ENCODE data around the gene SKI.
A peak's percentile ranks its signal among the peaks of the same experiment; 100 is the strongest.

Gene SKI

DNA sequence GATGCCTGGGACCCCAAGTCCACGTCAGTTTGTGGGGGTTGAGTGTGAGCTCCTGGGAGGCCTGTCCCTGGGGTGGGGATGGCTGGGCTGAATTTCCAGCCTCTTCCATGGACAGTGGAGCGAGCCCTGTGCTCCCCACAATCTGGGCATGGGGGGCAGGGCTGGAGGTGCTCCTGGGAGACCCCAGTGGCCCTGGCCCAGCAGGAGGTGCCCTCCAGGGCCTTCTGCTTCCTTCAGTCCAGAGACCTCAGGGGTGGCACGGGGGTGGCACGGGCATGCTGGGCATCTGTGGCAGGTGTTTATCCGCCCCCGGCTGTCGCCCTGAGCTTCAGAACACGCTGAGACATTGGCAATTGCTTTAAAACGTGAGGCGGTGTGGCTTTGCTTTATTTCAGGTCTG lies 122.4 kb downstream of the SKI start:
- TF ChIP-seq, protein P1, sequence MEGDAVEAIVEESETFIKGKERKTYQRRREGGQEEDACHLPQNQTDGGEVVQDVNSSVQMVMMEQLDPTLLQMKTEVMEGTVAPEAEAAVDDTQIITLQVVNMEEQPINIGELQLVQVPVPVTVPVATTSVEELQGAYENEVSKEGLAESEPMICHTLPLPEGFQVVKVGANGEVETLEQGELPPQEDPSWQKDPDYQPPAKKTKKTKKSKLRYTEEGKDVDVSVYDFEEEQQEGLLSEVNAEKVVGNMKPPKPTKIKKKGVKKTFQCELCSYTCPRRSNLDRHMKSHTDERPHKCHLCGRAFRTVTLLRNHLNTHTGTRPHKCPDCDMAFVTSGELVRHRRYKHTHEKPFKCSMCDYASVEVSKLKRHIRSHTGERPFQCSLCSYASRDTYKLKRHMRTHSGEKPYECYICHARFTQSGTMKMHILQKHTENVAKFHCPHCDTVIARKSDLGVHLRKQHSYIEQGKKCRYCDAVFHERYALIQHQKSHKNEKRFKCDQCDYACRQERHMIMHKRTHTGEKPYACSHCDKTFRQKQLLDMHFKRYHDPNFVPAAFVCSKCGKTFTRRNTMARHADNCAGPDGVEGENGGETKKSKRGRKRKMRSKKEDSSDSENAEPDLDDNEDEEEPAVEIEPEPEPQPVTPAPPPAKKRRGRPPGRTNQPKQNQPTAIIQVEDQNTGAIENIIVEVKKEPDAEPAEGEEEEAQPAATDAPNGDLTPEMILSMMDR (IDR thresholded peaks at IDR 0.05), result no peak
- DNase-seq (ENCODE audit: low spot score), result no peak
- Histone ChIP-seq H3K4me3 (no peak overlapping the region), H3K27ac (no peak overlapping the region)

DNA sequence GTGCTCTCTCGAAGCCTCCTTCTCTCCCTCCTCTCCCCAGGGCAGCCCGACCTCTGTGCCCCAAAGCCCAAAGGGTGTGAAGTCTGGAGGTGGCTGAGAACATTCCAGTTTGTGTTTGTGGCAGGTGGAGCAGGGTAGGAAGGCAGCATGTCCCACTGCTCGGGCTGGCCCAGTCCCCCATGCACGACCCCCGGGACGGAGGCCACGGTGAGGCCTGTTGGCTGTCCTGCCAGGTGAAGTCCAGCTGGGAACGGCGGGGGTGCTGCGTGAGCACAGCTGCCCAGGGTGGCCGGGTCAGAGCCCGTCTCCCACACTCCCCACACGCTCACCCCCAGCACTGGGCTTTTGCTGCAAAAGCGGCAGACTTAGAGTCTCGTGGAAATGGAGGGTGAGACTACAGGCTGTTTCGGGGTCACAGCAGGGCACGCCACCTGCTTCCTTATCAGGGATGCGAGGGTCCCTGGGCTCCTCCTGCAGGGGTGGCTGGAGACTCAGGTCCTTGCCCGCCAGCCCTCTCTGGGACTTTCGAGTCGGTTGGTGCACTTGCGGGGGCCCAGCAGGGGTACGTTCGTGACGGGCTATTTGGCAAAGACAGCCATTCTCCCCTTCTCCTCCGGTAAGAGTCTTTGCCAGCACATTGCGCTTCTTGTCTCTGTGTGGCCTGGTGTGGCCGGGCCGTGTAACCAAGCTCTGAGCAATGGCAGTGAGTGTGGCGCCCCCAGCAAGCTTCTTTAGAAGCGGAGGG lies 123.0 kb downstream of the SKI start:
- TF ChIP-seq, protein P1 (IDR thresholded peaks at IDR 0.05), result no peak
- DNase-seq (ENCODE audit: low spot score), result no peak
- no peak overlapping the region for H3K27ac ChIP-seq
- H3K4me3 ChIP-seq, result no peak overlapping the region

DNA sequence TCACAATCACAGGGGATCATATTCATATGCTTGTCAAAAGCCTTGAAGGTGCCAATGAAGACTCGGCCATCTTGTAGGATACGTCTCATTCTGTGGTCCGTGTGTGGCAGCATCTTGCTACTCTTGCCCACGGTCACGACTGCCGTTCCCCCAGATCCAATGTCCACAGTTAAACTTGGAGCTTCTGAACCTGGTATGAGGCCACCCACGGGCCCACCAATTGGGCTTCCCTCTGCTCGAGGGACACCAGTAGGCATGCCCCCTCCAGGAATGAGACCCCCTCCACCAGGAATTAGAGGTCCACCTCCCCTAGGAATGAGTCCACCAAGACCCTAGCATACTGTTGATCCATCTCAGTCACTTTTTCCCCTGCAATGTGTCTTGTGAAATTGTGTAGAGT lies 123.6 kb downstream of the SKI start:
- no peak overlapping the region for H3K27ac ChIP-seq
- H3K4me3 ChIP-seq, result no peak overlapping the region
- TF ChIP-seq, protein P1 (IDR thresholded peaks at IDR 0.05), result no peak
- DNase-seq (ENCODE audit: low spot score), result no peak

DNA sequence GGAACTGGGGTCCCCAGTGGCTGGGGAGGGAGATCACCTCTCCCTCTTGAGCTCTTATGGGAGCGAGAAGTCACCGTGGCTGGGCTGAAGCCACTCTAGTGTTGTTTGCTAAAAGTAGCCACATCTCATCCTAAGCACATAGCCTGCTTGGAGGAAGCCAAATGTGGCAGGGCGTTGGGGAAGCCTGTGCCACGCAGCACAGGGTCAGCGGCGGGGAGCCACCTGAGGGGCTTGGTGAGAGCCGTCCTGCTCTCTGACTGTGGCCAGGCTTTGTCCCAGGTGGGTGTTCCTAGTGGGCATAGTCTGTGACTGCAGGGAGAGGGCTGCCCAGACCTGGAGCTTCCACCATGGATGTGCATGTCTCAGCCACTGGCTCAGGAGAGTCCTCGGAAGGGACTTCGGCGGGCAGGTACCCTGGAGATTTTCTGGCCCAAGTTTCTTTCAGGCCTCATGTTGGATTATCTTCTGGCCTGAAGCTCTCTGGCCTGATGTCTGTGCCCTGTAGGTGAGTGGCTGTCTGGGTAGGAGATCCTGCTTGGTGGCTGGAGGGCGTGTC lies 124.3 kb downstream of the SKI start:
- Histone ChIP-seq H3K27ac (peak overlapping the region; percentile 59 to 71), H3K4me3 (no peak overlapping the region)
- TF ChIP-seq, protein P1 (IDR thresholded peaks at IDR 0.05), result no peak
- DNase-seq (ENCODE audit: low spot score), result no peak

DNA sequence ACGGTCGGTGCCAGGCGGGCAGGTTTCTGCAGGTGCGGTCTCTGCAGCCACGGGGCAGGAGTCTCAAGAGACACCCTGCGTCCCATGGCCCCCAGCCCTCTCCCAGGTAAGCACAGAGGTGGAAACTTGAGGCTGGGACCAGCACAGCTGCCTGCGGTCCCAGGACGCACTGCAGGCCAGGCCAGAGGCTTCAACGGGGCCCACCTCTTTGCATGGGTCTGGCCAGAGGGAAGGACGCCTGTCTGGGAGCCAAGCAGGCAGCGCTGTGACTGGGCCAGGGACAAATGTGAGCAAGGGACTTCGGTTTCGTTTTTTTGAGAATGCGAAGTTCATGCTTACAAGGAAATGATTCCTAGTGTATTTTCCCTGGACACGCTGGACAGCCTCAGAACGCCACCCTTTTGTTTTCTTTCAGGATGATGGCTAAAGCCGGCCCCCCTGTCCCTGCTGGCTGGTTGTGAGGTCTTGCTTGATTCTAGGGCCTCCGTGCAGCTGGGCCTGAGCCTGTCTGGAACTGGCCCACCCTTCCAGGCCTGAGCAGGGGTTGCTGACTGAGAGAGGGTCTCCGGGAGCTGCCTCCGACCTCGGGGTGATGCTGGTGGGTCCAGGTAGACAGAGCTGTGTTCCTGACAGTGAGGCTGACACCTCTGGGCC lies 124.9 kb downstream of the SKI start:
- Histone ChIP-seq H3K27ac (peak overlapping the region; percentile 59 to 71), H3K4me3 (no peak overlapping the region)
- no peak for DNase-seq (ENCODE audit: low spot score)
- TF ChIP-seq, protein P1 (IDR thresholded peaks at IDR 0.05), result no peak

DNA sequence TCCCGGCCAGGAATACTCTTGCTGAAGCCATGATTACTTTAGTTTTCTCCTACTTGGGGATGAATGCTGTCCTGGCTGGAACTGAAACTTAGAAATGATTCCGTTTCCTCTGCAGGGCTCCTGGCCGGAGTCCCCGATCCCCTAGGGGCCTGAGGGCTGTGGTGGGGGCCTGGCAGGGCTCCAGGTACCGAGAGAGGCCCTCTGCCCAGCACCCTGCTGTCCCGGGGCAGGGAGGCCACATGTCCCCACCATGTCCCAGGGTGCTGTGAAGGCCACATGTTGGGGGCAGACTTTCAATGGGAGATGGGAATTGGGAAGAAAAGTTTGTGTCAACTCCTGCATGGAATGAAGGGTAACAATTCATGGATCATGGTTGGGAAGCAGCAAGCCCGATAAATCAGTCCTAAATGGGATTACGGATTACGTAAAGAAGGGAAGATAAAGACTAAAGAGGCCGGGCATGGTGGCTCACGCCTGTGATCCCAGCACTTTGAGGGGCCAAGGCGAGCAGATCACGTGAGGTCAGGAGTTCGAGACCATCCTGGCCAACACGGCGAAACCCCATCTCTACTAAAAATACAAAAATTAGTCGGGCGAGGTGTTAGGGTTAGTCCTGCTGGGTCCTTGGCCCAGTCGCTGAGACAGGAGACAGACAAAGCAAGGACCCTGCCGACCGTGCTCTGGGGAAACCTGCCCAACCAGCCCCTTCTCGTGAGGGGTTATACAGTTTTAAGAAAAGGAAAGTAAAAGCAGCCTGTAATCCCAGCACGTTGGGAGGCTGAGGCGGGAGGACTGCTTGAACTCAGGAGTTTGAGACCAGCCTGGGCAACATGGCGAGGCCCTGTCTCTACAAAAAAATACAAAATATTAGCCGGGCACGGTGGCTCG lies 125.7 kb downstream of the SKI start:
- DNase-seq (ENCODE audit: low spot score), result no peak
- Histone ChIP-seq H3K4me3 (no peak overlapping the region), H3K27ac (peak overlapping the region; percentile 59 to 71)
- TF ChIP-seq, protein P1 (IDR thresholded peaks at IDR 0.05), result no peak
